Left ventricle myocardium superior (tissue), 1 donor: ENCODE measurements around the gene ATF5. TPM values are rescaled to one million over a fixed set of nuclear protein-coding genes. Genes with fewer than 3 reads are reported as not detected.
A peak's percentile ranks its signal among the peaks of the same experiment; 100 is the strongest.
"Not testable (repeated sequence)": the region's sequence is repeated elsewhere in the genome, so short reads cannot be mapped to it uniquely, and the experiment has no call there.

Experiments
- ATAC-seq: fragments of 200-7000 bp; cut with Tn5 transposase; one replicate; pipeline ENCODE4 v1.9.1; 2020; ENCODE audit warnings: mild to moderate bottlenecking, moderate library complexity
- DNase-seq: peaks from one replicate; pipeline ENCODE4 v3.0.0-alpha.2; 2020
- intact Hi-C: fragments of 100-400 bp; cut with micrococcal nuclease; formaldehyde crosslinking; loops from one replicate; pipeline ENCODE4 v1.11.0; 2022
- total RNA-seq: library from RNA; stranded (reverse); fragmentation: NEBNext Ultra II Directional; extraction: Animal tissue kit (Norgen Biotek cat#: 25700); gene quantifications from one replicate; pipeline ENCODE4 v1.2.1, GENCODE V29; 2021
- donor health status: DM: no; HTN: yes; CAD: no; lungs with severe emphysema.

ATF5 gene
- total RNA-seq, 1 donor from 2014 or later = 8.0 TPM

DNA sequence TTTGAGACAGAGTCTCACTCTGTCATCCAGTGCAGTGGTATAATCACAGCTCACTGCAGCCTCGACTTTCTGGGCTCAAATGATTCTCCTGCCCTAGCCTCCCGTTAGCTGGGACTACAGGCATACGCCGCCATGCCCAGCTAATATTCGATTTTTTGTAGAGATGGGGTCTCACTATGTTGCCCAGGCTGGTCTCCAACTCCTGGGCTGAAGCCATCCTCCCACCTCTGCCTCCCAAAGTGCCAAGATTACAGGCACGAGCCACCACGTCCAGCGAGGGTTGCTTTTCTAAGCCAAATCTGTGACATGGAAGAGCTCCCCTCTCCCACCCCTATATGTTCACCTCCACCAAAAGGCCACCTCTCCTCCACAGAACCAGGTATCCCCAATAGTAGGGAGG, 10.9 kb upstream of the ATF5 start:
- intact Hi-C loops = no loop called here

DNA sequence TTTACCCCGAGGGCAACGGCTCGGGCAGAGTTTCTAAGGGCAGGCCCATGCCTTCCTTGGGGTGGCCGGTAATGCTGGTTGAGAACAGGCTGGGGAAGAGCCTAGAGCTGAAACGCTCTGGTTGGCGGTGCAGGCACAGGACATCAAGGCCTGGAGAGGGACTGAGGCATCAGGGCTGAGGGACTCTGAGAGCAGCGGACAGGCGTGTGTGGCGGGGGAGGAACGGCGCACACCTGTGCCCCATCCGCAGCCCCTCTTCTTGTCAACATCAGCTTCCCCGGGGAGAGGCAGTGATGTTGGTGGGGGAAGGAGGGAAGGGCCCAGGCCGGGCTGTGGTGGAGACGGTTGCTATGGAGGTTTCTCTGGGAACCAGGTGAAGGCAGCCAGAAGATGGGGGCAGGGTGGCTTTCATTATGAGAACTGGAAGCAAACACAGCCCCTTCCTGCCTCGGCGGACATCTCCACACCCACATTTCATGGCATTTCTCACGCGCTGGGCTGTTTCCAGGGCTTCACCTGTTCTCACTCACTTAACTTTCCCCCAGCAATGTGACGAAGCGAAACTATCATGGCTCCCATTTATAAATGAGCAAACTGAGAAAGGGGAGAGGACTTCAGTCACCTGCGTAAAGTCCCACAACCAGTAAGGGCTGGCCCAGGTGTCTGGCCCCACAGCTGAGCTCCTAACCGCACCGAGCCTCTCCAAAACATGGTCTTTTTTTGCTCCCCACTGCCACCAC, 8.2 kb upstream of the ATF5 start:
- intact Hi-C loops = no loop called here
- ATAC-seq (no peak), DNase-seq (no peak)

More for the DNA sequence above, 10.9 kb upstream of the ATF5 start:
- ATAC-seq (no peak), DNase-seq (no peak)

DNA sequence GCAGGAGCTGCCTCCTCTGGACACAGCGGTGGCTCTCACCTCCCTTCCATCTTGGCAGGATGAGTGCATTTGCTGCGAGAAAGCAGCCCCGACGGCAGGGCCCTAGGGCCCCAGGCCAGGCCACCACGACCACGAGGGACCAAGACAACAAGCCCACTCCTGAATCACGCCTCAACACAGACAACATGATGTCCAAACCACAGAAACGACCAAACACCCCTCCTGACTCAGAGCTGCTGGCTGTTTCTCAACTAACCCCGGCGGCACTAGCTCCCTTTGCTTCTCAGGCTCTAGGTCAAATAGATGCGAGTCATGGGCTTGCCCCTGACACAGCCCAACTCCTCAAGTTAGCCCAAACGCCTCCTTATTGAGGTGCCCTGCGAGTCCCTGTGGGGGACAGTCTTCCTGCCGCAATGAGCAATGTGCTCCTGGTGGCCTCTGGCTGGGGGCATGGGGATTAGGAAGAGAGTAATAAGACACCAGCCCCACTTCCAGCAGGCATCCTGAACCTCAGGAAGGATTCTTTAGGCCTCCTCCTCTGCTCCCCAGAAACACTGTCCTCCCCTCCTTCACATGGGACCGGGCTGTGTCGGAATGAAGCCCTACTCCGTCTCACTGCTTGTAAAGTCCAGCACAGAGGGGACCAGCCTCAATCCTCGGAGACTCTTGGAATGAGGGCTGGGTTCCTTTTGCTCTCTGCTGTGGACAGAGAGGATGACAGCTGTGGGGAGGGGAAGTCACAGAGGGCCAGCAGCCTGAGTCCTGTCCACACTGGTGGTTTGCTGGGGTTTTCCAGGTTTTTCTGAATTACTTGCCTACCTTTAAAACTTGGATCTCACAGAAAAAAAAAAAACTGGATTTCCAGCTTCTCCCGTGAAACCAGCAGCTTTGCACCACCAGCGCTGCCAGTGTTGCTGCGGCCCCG, 6.9 kb upstream of the ATF5 start:
- intact Hi-C loops = no loop called here
- DNase-seq = no peak

DNA sequence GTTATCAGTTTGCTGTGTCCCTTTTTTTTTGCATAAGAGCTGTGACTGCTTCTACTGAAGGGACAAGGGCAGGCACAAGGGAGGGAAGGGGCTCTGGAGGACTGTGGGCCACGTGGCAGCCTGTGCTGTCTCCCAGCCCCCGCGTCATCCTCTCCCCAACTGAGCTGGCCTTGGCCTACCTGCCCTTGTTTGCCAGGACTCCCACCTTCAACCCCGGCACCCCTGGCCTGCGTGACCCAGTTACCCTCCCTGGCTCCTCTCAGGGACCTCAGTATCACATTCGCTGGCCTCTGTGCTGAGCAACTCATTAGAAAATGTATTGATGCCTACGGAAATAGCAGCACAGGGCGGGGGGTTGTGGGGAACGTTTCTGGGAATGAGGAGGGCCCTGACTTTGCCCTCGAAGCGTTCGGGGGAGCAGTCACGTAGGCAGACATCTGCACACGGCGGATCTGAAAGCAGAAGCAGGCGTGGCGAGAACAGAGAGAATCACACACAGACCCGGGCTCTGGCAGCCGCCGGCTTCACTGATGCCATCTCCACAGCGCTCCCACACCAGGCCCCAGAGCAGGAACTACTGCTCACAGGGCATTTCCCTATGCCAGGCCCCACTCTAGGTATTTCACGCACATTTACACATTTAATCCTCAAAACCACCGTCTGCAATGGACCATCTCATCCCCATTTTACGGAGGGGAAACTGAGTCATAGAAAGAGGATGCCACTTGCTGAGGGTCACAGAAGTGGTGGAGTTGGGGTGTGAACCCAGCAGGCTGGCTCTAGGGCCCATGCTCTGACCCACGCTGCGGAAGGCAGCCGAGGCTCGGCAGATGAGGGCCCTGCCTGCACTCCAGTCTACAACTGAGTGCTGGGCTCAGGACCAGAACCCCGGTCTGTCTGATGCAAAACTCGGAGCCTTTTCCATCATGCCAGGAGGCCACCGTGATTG, 5.7 kb upstream of the ATF5 start:
- peak; percentile 38 for DNase-seq
- no peak for ATAC-seq
- intact Hi-C loops = no loop called here

More for the DNA sequence above, 6.9 kb upstream of the ATF5 start:
- ATAC-seq = no peak

DNA sequence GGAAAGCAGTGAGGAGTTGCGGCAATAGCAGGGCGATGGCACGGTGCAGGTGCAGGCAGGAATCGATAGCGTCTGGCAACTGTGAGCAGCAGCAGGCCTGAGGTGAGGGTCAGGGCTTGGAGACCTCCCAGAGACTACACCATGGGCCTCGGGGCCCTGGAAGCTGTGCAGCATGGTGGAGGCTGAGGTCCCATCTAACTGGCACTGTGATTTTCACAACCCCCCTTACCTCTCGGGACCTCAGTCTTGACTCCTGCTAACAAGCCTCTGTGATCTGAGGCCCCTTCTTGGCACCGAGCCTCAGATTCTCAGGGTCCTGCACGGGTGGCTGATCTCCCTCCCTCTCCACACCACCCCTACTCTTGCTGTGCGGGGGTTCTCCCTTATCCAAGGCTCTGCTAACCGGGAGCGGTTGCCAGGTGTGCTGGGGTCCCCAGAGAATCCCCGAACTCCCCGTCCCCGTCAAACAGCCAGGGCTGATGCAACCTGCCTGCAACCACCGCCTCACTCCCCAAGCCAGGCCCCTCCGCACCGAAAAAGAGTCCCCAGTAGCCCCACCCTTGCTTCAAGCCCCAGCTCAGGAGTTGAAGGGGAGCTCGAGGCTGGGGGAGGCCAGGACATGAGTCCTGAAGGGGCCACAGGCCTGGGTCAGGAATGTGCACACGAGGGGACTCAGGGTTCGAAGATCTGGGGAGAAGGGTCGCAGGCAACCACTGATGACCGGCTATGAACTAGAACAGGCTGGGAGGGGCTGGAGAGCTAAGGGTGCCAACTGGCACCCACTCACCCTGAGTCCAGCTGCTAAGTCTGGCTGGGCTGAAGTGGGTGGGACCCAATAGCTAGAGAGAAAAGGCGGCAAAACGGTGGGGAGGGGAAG, 4.8 kb upstream of the ATF5 start:
- no peak for DNase-seq
- intact Hi-C loops = no loop called here
- no peak for ATAC-seq

DNA sequence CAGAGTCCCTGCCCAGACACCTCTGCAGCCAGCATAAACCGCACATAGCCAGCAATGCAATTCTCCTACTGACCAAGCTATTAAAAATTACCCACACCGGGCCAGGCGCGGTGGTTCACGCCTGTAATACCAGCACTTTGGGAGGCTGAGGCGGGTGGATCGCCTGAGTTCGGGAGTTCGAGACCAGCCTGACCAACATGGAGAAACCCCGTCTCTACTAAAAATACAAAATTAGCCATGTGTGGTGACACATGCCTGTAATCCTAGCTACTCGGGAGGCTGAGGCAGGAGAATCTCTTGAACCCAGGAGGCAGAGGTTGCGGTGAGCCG, 4.2 kb upstream of the ATF5 start:
- DNase-seq, intact Hi-C loops, ATAC-seq: not testable (repeated sequence)

DNA sequence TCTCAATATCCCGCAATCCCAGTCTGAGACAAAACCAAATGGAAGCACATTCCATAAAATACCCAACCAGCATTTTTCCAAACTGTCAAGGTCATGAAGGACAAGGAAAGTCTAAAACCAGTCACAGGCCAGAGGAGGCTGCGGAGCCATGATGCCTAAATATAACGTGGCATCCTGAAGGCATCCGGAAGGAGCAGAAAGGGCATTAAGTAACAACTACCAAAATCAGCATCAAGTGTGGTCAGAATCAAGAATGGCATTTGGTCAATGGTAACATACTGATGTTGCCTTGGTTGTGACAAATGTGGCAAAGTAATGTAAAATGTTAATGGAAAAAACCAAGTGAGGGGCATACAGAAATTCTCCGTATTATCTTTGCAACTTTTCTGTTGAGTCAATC, 3.5 kb upstream of the ATF5 start:
- intact Hi-C loops = no loop called here
- ATAC-seq (no peak), DNase-seq (no peak)

DNA sequence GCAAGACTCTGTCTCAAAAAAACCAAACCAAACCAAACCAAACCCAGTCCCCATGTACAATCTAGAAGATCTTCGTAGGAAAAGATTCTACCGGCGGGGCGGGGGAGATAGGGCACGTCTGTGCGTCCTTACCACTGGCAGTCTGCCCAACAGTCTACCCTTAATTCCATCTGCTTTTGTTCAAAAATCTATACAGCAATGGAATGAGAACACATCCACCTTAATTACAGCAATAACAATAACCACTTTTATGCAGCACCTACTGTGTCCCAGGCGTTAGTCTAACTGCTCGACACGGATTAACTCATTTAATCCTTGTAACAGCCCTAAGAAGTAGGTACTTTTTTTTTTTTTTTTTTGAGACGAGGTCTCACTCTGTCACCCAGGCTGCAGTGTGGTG, 2.5 kb upstream of the ATF5 start:
- intact Hi-C loops = no loop called here

DNA sequence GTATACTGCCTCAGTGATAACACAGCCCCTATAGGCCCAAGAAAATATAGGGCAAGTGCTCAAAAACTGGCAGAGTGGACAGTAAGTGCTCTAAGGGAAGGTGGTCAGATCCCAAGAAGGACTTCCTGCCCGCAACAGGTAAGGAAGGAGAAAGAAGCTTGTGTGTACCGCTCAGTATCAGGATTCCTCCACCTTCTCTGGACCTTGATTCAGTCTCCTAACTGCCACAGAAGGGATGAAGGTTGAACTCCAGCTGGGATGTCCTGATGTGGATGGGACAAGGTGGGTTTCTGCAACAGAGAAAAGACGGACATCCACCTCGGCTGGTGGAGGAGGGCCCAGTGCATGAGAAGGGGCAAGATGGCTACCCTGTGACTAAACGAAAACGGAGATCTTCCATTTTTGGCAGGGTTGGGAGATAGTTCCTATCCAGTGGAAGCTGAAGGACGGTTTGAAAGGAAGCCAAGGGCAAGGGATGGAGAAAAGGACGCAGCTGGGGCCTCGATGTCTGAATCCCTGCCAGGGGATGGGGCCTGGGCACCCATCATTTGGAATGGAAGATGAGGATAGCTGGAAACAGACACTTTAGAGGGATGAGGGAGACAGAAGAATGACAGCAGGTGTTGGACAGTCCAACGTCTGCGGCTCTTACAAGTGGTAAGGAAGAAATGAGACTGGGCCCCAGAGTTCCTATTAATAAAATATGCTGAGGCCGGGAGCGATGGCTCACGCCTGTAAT, 1.3 kb upstream of the ATF5 start:
- no peak for DNase-seq
- no peak for ATAC-seq
- intact Hi-C loops = no loop called here

More for the DNA sequence above, 2.5 kb upstream of the ATF5 start:
- DNase-seq (no peak), ATAC-seq (no peak)

DNA sequence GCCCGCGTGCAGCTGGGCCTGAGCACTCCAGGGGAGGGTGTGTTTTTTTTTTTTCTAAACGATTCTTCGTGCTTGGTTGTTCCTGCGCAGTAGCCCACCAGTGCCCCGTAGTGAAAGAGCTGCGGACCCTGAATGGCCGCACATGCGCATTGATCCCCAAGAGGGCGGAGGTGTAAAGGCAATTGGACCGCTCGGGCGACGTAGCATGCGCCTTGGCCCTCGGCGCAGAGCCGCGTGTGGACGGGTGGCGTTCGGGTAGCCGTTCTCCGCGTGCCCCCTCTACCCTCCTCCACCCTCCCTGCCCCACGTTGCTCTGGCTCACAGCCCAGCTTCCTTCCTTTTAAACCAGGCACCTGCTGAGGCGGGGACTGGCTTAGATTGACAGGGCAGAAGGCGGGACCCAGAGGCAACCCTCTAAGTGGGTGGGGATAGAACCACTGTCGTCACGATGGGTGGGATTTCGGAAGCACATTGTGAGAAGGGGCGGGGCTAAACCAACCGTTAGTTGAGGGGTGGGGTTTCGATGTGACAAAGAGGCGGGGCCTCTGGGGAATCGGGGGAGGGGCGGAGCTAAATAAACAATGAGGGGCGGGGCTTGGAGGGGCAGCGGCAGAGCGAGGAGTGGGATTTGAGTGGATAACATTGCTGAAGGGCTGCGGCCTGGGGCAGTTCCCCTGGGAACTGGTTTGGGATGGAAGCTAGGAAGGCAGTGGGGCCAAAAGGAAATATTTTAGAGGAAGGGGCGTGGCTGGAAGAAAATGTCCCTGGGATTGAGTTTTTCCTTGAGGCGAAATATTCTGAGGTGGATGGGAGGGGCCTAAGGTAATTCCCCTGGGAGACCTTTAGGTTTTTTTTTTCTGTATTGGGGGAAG, 842 bp downstream of the ATF5 start:
- intact Hi-C loops = loop anchor here (10.0 kb wide), 1 partner anchor 55 kb away; no protein-coding TSS in a partner anchor
- ATAC-seq (peak; percentile 92), DNase-seq (peak; percentile 93)

DNA sequence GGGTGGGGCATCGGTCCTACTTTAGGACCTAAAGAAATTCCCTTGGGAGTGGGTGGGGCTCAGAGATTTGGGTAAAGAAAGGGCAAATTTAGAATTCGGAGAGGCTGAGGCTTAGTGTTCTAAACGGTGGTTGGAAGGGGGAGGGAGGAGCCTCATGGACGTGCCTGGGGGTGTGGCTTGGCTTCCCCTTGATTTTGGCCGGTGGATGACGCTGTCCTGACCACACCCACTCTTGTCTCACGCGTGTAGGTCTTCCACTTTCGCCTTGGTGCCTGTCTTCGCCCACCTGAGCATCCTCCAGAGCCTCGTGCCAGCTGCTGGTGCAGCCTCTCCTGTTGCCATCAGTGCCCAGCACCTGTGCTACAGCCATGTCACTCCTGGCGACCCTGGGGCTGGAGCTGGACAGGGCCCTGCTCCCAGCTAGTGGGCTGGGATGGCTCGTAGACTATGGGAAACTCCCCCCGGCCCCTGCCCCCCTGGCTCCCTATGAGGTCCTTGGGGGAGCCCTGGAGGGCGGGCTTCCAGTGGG, 1.5 kb downstream of the ATF5 start:
- intact Hi-C loops = loop anchor here (10.0 kb wide), 1 partner anchor 54 kb away; no protein-coding TSS in a partner anchor
- DNase-seq (peak; percentile 47), ATAC-seq (no peak)

DNA sequence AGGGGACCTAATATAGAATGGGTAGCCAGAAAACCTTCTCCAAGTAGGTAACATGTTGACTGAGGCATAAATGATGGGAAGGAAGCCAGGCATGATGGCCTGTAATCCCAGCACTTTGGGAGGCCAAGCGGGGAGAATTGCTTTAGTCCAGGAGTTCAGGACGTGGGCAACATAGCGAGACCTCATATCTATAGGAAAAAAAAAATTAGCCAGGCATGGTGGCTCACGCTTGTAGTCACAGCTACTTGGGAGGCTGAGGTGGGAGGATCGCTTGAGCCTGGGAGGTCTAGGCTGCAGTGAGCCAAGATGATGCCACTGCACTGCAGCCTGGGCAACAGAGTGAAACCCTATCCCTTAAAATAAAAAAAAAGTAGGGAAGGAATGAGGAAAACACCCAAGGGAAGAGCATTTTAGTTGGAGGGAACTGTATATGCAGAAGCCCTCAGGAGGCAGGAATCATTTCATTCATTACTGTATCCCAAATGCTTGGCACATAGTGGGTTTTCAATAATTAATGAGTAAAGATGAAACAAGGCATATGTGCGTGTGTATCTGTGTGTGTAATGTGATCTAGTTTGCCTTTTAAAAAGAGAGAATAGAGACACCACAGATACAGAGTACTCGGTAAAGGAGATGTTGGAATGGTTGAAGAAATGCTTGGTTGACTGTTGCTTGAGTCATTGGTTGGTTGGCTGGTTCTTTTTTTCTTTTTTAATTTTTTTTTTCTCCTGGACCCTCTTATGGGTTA, 2.5 kb downstream of the ATF5 start:
- DNase-seq (no peak), ATAC-seq (no peak)
- intact Hi-C loops = loop anchor here (10.0 kb wide), 1 partner anchor 53 kb away; no protein-coding TSS in a partner anchor

DNA sequence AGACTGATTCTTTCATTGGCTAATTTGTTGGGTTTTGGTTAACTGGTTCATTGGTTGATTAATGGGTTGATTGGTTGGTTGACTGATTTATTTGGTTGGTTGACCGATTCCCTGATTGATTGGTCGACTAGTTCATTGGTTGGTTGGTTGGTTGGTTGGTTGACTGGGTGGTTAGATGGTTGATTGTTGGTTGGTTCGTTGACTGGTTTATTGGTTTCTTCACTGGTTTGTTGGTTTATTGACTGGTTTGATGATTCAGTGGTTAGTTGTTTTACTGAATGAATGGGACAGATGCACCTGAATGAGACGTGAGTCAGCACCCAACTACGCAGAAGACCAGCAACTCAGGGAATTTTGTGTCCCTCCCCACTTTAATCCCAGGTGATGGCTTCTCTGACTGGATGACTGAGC, 3.0 kb downstream of the ATF5 start:
- DNase-seq (no peak), ATAC-seq (no peak)
- intact Hi-C loops = loop anchor here (10.0 kb wide), 1 partner anchor 53 kb away; no protein-coding TSS in a partner anchor

DNA sequence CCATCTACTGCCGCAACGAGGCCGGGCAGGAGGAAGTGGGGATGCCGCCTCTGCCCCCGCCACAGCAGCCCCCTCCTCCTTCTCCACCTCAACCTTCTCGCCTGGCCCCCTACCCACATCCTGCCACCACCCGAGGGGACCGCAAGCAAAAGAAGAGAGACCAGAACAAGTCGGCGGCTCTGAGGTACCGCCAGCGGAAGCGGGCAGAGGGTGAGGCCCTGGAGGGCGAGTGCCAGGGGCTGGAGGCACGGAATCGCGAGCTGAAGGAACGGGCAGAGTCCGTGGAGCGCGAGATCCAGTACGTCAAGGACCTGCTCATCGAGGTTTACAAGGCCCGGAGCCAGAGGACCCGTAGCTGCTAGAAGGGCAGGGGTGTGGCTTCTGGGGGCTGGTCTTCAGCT, 3.7 kb downstream of the ATF5 start:
- ATAC-seq = no peak
- no peak for DNase-seq
- intact Hi-C loops = loop anchor here (10.0 kb wide), 1 partner anchor 52 kb away; no protein-coding TSS in a partner anchor

DNA sequence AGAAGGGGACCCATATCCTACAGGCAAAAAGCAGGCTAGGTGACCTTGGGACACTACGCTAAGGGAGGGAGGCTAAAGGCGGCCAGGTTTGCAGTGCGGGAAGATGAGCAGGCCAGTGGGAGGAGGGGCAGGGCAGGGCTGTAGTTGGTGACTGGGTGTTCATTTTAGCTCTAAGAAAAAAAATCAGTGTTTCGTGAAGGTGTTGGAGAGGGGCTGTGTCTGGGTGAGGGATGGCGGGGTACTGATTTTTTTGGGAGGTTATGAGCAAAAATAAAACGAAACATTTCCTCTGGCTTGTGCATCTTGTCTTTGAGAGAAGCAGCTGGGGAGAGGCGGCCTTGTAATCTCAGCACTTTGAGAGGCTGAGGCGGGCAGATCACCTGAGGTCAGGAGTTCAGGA, 4.6 kb downstream of the ATF5 start:
- ATAC-seq = no peak
- DNase-seq = no peak
- intact Hi-C loops = loop anchor here (10.0 kb wide), 1 partner anchor 51 kb away; no protein-coding TSS in a partner anchor
